PC-3 (cell line): ENCODE measurements around the gene CNDP1. TPM values are rescaled to one million over a fixed set of nuclear protein-coding genes. Genes with fewer than 3 reads are reported as not detected.

Experiments used
- ATAC-seq: fragments of 200-7000 bp; cut with Tn5 transposase; 2 replicates; pipeline ENCODE4 v1.9.1; 2020; ENCODE audit warnings: mild to moderate bottlenecking, moderate library complexity
- BruUV-seq: library from RNA; stranded (reverse); fragments of 400-500 nt; replicated peaks from 2 replicates; lab custom pipeline; 2021; lab: Mats Ljungman, UMichigan
- CTCF ChIA-PET: fragments of 300-600 bp; sonication (Branson Sonifier 250); formaldehyde crosslinking; loops from one replicate; lab custom pipeline; 2022; ENCODE audit warnings: antibody characterized with exemption; lab: Charles Lee
- POLR2A ChIA-PET: fragments of 300-600 bp; sonication (Branson Sonifier 250); formaldehyde crosslinking; loops from one replicate; lab custom pipeline; 2022; ENCODE audit warnings: antibody characterized with exemption; ENCODE audit not compliant: unreplicated experiment; lab: Charles Lee
- DNase-seq: peaks from one replicate; pipeline ENCODE4 v3.0.0-alpha.2; 2015
- H2AFZ ChIP-seq: fragments of 300-600 bp; sonication (generic); 2 replicates; pipeline ENCODE4 v1.6.0; 2016; ENCODE audit warnings: antibody characterized with exemption, low read length
- H3F3A ChIP-seq: fragments of 300-600 bp; sonication (generic); one replicate; pipeline ENCODE4 v1.6.0; 2017; ENCODE audit warnings: antibody characterized with exemption, low read length, control low read depth, mild to moderate bottlenecking; ENCODE audit not compliant: unreplicated experiment
- H3K27ac ChIP-seq: fragments of 300-600 bp; sonication (generic); 2 replicates; pipeline ENCODE4 v1.5.1; 2016; ENCODE audit warnings: mild to moderate bottlenecking, low read length
- H3K27me3 ChIP-seq: fragments of 300-600 bp; sonication (generic); 2 replicates; pipeline ENCODE4 v1.6.1; 2016; ENCODE audit warnings: low read length, mixed read lengths
- H3K36me3 ChIP-seq: fragments of 300-600 bp; sonication (generic); 2 replicates; pipeline ENCODE4 v1.6.1; 2016; ENCODE audit warnings: low read depth, mixed run types, low read length, mixed read lengths
- H3K4me1 ChIP-seq: fragments of 300-600 bp; sonication (generic); 2 replicates; pipeline ENCODE4 v1.5.1; 2016; ENCODE audit warnings: low read length; ENCODE audit not compliant: insufficient read depth
- H3K4me2 ChIP-seq: fragments of 300-600 bp; sonication (generic); 2 replicates; pipeline ENCODE4 v1.6.0; 2016; ENCODE audit warnings: low read length
- H3K4me3 ChIP-seq: fragments of 300-600 bp; sonication (generic); 2 replicates; pipeline ENCODE4 v1.5.1; 2016; ENCODE audit warnings: mild to moderate bottlenecking, low read length, mixed read lengths
- H3K79me2 ChIP-seq: fragments of 300-600 bp; sonication (generic); 2 replicates; pipeline ENCODE4 v1.6.1; 2017; ENCODE audit warnings: low read length, mixed read lengths
- H3K9ac ChIP-seq: fragments of 300-600 bp; sonication (generic); 2 replicates; pipeline ENCODE4 v1.6.0; 2016; ENCODE audit warnings: mild to moderate bottlenecking, low read length
- H3K9me2 ChIP-seq: fragments of 300-600 bp; sonication (generic); replicated peaks from 2 replicates; pipeline ENCODE4 v1.6.1; 2016; ENCODE audit warnings: mixed run types, low read length, mixed read lengths
- H3K9me3 ChIP-seq: fragments of 300-600 bp; sonication (generic); 2 replicates; pipeline ENCODE4 v1.6.1; 2016; ENCODE audit warnings: low read length, mixed read lengths
- H4K20me1 ChIP-seq: fragments of 300-600 bp; sonication (generic); 2 replicates; pipeline ENCODE4 v1.6.1; 2016; ENCODE audit warnings: low read length, mixed read lengths
- CTCF ChIP-seq: fragments of 300-600 bp; sonication (generic); conservative IDR thresholded peaks from 2 replicates; pipeline ENCODE4 v1.5.1; 2017; ENCODE audit warnings: antibody characterized with exemption, low read depth, mild to moderate bottlenecking, low read length
- EZH2 ChIP-seq: fragments of 300-600 bp; sonication (generic); IDR thresholded peaks from one replicate; pipeline ENCODE4 v1.6.1; 2017; ENCODE audit warnings: antibody characterized with exemption, mild to moderate bottlenecking, low read length; ENCODE audit not compliant: unreplicated experiment
- EZH2phosphoT487 ChIP-seq: fragments of 300-600 bp; sonication (generic); IDR thresholded peaks from 2 replicates; pipeline ENCODE4 v1.6.1; 2018; ENCODE audit warnings: mild to moderate bottlenecking, antibody characterized with exemption, low read length, borderline replicate concordance
- intact Hi-C: fragments of 100-400 bp; cut with micrococcal nuclease; formaldehyde crosslinking; loops from 2 replicates; pipeline ENCODE4 v1.9.0; 2023
- total RNA-seq: library from RNA; depleted of rRNA; stranded (reverse); fragments of >200 nt; gene quantifications from 2 replicates; pipeline ENCODE4 v1.2.3, GENCODE V29; 2014

CNDP1 gene
- total RNA-seq, 1 experiment from 2014 or later, result not detected

- intact Hi-C loops, result no loop called here
- BruUV-seq, result no TSS peak
- no peak overlapping the region for H3K4me3 ChIP-seq
- no peak overlapping the region for H2AFZ ChIP-seq
- H3K36me3 ChIP-seq, result no peaks in the 10 kb centered on the region
- H3K79me2 ChIP-seq, result no peaks in the 10 kb centered on the region
- no peak for DNase-seq
- H3K27ac ChIP-seq, result no peak overlapping the region
- H3K9me2 ChIP-seq, result no peaks in the 10 kb centered on the region
- no peak overlapping the region for H3K9ac ChIP-seq
- TF ChIP-seq CTCF (no peak), EZH2phosphoT487 (no peak), EZH2 (no peak)
- no peaks in the 10 kb centered on the region for H4K20me1 ChIP-seq
- no peak overlapping the region for H3K4me2 ChIP-seq
- no peaks in the 10 kb centered on the region for H3K4me1 ChIP-seq
- H3K27me3 ChIP-seq, result peaks cover 30% of the 10 kb centered on the region
- ChIA-PET CTCF (no interaction called here), POLR2A (no interaction called here)
- H3K9me3 ChIP-seq, result no peaks in the 10 kb centered on the region
- ATAC-seq, result no peak
- H3F3A ChIP-seq, result no peaks in the 10 kb centered on the region
These were observed 634 bp upstream of the CNDP1 start for GRCh38 chr18:74533666-74534065.

- Histone ChIP-seq H3K4me3 (no peak overlapping the region), H3K27ac (no peak overlapping the region), H3K27me3 (peaks cover 26% of the 10 kb centered on the region), H3K9ac (no peak overlapping the region), H3F3A (no peaks in the 10 kb centered on the region), H3K4me1 (no peaks in the 10 kb centered on the region), H3K79me2 (no peaks in the 10 kb centered on the region), H3K4me2 (no peak overlapping the region), H2AFZ (no peak overlapping the region), H3K36me3 (no peaks in the 10 kb centered on the region), H3K9me3 (no peaks in the 10 kb centered on the region), H3K9me2 (no peaks in the 10 kb centered on the region), H4K20me1 (no peaks in the 10 kb centered on the region)
- ATAC-seq (no peak), DNase-seq (no peak)
- ChIA-PET CTCF (no interaction called here), POLR2A (no interaction called here)
- intact Hi-C loops, result no loop called here
- no peak for TF ChIP-seq EZH2
- TF ChIP-seq EZH2phosphoT487, result no peak
- BruUV-seq, result no TSS peak
These were observed 815 bp downstream of the CNDP1 start for GRCh38 chr18:74534981-74535649.

- ATAC-seq (no peak), DNase-seq (no peak)
- no peaks in the 10 kb centered on the region; the same call in 1 of the 2 replicates for H3K4me1 ChIP-seq
- POLR2A ChIA-PET, result no interaction called here
- H2AFZ ChIP-seq, result no peak overlapping the region
- H3K9me2 ChIP-seq, result no peaks in the 10 kb centered on the region
- H3K9me3 ChIP-seq, result no peaks in the 10 kb centered on the region
- H3K4me2 ChIP-seq, result no peak overlapping the region
- H3F3A ChIP-seq, result no peaks in the 10 kb centered on the region
- H4K20me1 ChIP-seq, result no peaks in the 10 kb centered on the region
- peaks cover 11% of the 10 kb centered on the region for H3K27me3 ChIP-seq
- H3K9ac ChIP-seq, result no peak overlapping the region
- no peaks in the 10 kb centered on the region for H3K79me2 ChIP-seq
- intact Hi-C loops, result no loop called here
- H3K27ac ChIP-seq, result no peak overlapping the region
- TF ChIP-seq EZH2phosphoT487 (no peak), CTCF (no peak), EZH2 (no peak)
- no peaks in the 10 kb centered on the region for H3K36me3 ChIP-seq
- H3K4me3 ChIP-seq, result no peak overlapping the region
- BruUV-seq, result no TSS peak
- CTCF ChIA-PET, result no interaction called here
These were observed 5.0 kb downstream of the CNDP1 start for GRCh38 chr18:74539289-74539688.
